Mesodermal cell (in vitro differentiated cells): ENCODE measurements around the gene ARHGEF28.

ENCODE experiments used
- H3K27ac ChIP-seq: 2 replicates; pipeline ENCODE4 v1.7.0; 2013; ENCODE audit warnings: mild to moderate bottlenecking, low read depth, low read length, moderate library complexity; ENCODE audit not compliant: severe bottlenecking
- H3K36me3 ChIP-seq: 2 replicates; pipeline ENCODE4 v1.7.1; 2013; ENCODE audit warnings: mild to moderate bottlenecking, low read length, moderate library complexity; ENCODE audit not compliant: control insufficient read depth, insufficient read depth
- H3K4me1 ChIP-seq: one replicate; pipeline ENCODE4 v1.7.1; 2013; ENCODE audit warnings: mild to moderate bottlenecking, low read length; ENCODE audit not compliant: insufficient read depth, control insufficient read depth, poor library complexity, severe bottlenecking
- H3K4me3 ChIP-seq: 2 replicates; pipeline ENCODE4 v1.7.0; 2013; ENCODE audit warnings: low read length, control low read depth, mild to moderate bottlenecking; ENCODE audit not compliant: insufficient read depth, poor library complexity, severe bottlenecking; ENCODE audit errors: extremely low read depth
- H3K9me3 ChIP-seq: 2 replicates; pipeline ENCODE4 v1.7.1; 2013; ENCODE audit warnings: mild to moderate bottlenecking, low read length, moderate library complexity; ENCODE audit not compliant: control insufficient read depth
- WGBS, 2 experiments: methylation state at CpG; one replicate each; pipeline ENCODE4 v1.1.5; 2013; ENCODE audit warnings: missing lambda C conversion rate in 2 of 2; ENCODE audit not compliant: insufficient coverage in 2 of 2; 5-methylcytosine and 5-hydroxymethylcytosine counted together

Gene ARHGEF28

DNA sequence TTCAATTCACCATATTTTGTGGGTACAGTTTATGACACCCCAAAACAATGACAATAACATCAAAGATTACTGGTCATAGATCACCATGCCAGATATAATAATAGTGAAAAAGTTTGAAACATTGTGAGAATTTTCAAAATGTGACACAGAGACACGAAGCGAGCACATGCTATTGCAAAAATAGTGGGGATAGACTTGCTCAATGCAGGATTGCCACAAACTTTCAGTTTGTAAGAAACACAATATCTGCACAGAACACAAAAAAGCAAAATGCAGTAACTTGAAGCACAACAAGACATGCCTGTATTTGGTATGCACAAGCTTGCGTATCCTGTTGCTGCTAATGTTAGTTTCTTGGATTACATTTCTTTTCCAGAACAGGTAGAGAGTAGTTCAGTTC is 35.8 kb downstream of the ARHGEF28 start:
- no peaks in the 10 kb centered on the region for H3K4me1 ChIP-seq
- H3K4me3 ChIP-seq, result no peak overlapping the region
- WGBS, 2 experiments, result 100% methylated on average over 1 of the region's 3 CpGs
- no peak overlapping the region for H3K27ac ChIP-seq
- H3K36me3 ChIP-seq, result no peaks in the 10 kb centered on the region
- no peaks in the 10 kb centered on the region for H3K9me3 ChIP-seq

DNA sequence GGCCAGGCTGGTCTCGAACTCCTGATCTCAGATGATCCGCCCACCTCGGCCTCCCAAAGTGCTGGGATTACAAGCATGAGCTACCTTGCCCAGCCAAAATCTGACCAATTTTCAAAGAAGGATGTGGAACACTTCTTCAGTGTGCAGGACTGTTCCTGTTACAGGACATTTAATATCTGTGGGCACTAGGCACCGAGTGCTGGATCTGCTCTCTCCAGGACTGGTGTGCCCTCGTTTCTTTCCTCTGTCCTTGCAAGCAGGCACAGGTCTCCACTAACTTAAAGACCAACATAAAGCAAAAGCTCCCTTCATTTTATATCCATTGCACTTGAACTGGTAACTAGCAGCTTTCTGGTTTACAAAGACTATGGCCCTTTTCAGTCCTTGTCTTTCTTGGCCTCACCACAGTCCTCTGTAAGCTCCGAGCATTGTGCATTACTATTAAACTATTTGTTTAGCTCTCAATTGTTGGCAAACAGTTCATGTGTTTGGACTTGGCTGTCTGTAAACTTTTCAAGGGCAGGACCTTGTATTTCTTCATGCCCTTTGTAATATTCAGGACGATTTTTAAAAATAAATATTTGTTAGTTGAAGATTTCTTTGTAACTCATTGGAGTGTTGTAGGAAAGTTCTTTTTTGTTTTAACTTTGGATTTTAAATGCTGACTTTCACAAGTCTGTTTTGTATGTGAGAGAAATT is 37.3 kb downstream of the ARHGEF28 start:
- Histone ChIP-seq H3K4me1 (no peaks in the 10 kb centered on the region), H3K9me3 (no peaks in the 10 kb centered on the region), H3K4me3 (no peak overlapping the region), H3K36me3 (no peaks in the 10 kb centered on the region), H3K27ac (no peak overlapping the region)
- 80 to 99% methylated on average over 5 to 6 of the region's 7 CpGs for WGBS, 2 experiments

- Histone ChIP-seq H3K4me3 (no peak overlapping the region), H3K4me1 (no peaks in the 10 kb centered on the region), H3K9me3 (no peaks in the 10 kb centered on the region), H3K27ac (no peak overlapping the region), H3K36me3 (no peaks in the 10 kb centered on the region)
- 89 to 90% methylated on average over 1 of the region's 2 CpGs for WGBS, 2 experiments
These were observed 37.9 kb downstream of the ARHGEF28 start for GRCh38 chr5:73663860-73664240.

GRCh38 chr5:73664796-73665195 is 38.8 kb downstream of the ARHGEF28 start:
- H3K4me1 ChIP-seq, result no peaks in the 10 kb centered on the region

DNA sequence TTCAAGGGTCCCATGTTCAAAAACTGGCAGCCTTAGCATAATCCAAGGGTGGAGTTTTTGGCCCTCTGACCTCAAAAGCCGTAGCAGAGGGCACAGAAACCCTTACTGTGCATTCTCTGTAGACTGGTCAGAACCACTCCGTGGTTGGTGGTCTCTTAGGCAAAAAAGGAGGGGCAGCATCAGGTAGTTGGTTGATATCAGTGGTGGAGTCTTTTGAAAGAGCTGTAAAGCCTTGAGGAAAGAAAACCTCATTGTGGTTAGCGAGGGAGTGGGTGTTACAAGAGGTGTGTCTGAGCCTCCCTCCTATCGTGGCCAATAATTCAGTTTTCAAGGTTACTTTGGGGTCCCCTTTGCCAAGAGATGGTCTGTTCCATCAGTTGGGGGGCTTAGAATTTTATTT is 40.9 kb downstream of the ARHGEF28 start:
- 83 to 86% methylated on average over 4 of the region's 4 CpGs for WGBS, 2 experiments
- Histone ChIP-seq H3K27ac (no peak overlapping the region), H3K4me3 (no peak overlapping the region), H3K9me3 (no peaks in the 10 kb centered on the region), H3K4me1 (no peaks in the 10 kb centered on the region), H3K36me3 (no peaks in the 10 kb centered on the region)

More at GRCh38 chr5:73664796-73665195, 38.8 kb downstream of the ARHGEF28 start:
- H3K4me3 ChIP-seq, result no peak overlapping the region
- no peaks in the 10 kb centered on the region for H3K36me3 ChIP-seq
- no peaks in the 10 kb centered on the region for H3K9me3 ChIP-seq
- H3K27ac ChIP-seq, result no peak overlapping the region

DNA sequence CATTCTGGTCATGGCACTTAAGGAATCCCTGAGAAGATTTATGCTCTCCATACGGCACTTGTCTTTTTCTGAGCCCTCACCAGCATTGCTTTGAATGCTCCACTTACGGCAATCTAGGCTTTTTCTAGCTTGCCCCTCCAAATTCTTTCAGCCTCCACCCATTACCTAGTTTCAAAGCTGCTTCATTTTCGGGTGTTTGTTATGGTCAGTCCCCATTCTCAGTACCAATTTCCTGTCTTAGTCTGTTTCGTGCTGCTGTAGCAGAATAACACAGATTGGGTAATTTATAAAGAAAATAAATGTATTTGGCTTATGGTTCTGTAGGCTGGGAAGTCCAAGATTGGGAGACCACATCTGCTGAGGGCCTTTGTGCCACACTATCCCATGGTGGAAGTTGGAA is 42.0 kb downstream of the ARHGEF28 start:
- H3K4me3 ChIP-seq, result no peak overlapping the region
- WGBS, 2 experiments, result 50 to 63% methylated on average over 2 to 3 of the region's 4 CpGs
- H3K36me3 ChIP-seq, result no peaks in the 10 kb centered on the region
- H3K9me3 ChIP-seq, result no peaks in the 10 kb centered on the region
- peaks cover 7% of the 10 kb centered on the region for H3K4me1 ChIP-seq
- H3K27ac ChIP-seq, result no peak overlapping the region

DNA sequence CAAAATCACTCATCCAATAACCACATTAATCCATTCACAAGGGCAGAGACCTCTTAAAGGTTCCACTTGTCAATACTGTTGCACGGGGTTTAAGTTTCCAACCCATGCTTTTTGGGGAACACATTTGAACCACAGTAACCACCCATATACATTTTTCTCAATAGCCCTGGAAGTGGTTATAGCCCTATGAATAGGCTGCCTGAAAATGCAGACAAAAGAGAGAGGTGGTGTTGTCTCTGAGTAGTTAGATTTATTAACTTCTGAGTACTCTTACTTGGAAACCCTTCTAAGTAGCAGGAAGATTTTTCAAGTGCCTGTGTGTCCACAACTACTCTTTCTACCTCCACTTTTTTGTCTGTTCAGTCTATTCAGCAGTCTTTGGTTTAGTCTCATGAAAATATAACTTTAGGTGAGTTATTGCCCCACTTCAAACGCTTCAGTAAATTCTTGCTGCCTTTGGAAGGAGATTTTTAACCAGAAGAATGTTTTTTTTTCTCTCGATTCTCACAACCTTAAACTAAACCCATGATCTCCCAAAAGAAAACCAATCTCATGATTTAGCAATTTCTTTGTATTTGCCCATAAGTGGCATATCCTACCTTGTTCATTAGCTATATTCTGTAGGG is 42.6 kb downstream of the ARHGEF28 start:
- H3K4me3 ChIP-seq, result no peak overlapping the region
- H3K27ac ChIP-seq, result no peak overlapping the region
- H3K4me1 ChIP-seq, result peaks cover 12% of the 10 kb centered on the region
- no peaks in the 10 kb centered on the region for H3K36me3 ChIP-seq
- no CpG with 5 or more reads among the region's 3 CpGs for WGBS, 2 experiments
- no peaks in the 10 kb centered on the region for H3K9me3 ChIP-seq

DNA sequence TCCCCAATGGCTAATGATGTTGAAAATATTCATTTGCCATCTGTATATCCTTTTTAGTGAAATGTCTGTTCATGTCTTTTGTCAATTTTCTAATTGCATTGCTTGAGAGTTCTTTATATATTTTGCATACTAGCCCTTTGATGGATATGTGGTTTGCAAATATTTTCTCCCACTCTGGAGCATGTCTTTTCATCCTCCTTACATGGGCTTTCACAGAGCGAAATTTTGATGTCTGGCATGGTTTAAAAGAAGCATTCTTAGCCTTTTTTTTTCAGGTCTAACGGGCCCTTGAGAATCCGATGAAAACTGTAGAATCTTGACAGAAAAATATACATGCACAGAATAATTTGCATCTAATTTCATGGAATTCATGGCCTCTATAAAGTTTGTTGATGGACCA is 44.7 kb downstream of the ARHGEF28 start:
- no peaks in the 10 kb centered on the region for H3K9me3 ChIP-seq
- H3K4me3 ChIP-seq, result no peak overlapping the region
- WGBS, 2 experiments, result 100% methylated on average over 1 of the region's 3 CpGs; no CpG with 5 or more reads in 1 of the 2 experiments
- no peaks in the 10 kb centered on the region for H3K36me3 ChIP-seq
- H3K4me1 ChIP-seq, result peaks cover 16% of the 10 kb centered on the region
- H3K27ac ChIP-seq, result no peak overlapping the region

DNA sequence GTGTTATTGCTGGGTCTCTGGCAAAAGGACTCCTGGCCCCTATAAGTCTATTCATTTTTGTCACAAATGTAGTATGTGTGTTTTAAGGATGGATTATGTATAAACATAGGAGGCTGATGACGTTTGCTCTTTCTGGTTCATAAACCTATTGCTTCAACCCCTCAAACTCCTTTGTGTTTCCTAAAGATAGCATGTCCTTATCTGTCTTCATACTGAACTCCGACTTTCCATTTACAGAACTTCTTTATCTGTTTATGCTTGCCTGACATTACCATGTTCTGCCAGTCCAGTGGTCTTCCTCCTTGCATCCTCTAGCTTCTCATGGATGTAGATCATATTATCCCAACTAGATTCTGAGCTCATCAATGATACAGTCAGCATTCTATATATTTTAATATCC is 46.1 kb downstream of the ARHGEF28 start:
- Histone ChIP-seq H3K27ac (no peak overlapping the region), H3K9me3 (no peaks in the 10 kb centered on the region), H3K4me1 (peaks cover 16% of the 10 kb centered on the region), H3K36me3 (no peaks in the 10 kb centered on the region), H3K4me3 (no peak overlapping the region)
- 82 to 97% methylated on average over 2 of the region's 2 CpGs for WGBS, 2 experiments

GRCh38 chr5:73673161-73673591 is 47.2 kb downstream of the ARHGEF28 start:
- Histone ChIP-seq H3K36me3 (no peaks in the 10 kb centered on the region), H3K4me1 (peaks cover 16% of the 10 kb centered on the region), H3K27ac (peak overlapping the region; percentile 47), H3K4me3 (no peak overlapping the region), H3K9me3 (no peaks in the 10 kb centered on the region)

DNA sequence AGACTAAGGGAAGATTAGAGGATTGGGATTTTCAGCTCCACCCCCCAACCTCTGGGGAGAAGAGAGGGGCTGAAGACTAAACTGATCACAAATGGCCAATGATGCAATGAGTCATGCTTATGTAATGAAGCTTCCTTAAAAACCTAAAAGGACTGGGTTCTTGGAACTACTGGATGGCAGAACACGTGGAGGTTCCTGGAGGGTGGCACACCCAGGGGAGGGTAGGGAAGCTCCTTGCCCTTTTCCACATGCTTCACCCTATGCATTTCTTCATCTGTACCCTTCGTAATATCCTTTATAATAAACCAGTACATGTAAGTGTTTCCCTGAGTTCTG is 48.6 kb downstream of the ARHGEF28 start:
- WGBS, 2 experiments, result 100% methylated on average over 2 of the region's 2 CpGs; no CpG with 5 or more reads in 1 of the 2 experiments
- Histone ChIP-seq H3K36me3 (no peaks in the 10 kb centered on the region), H3K4me3 (no peak overlapping the region), H3K9me3 (no peaks in the 10 kb centered on the region), H3K4me1 (peaks cover 16% of the 10 kb centered on the region), H3K27ac (no peak overlapping the region)
